Amygdala (tissue), 56 donors: ENCODE results near the gene ATP7A.
"Not testable (repeated sequence)": the region's sequence is repeated elsewhere in the genome, so short reads cannot be mapped to it uniquely, and the experiment has no call there.

Experiments used
- DNase-seq, 56 donors: peaks; one replicate each; lab custom pipeline; 2025; lab: John Stamatoyannopoulos, UW

Gene ATP7A

DNA sequence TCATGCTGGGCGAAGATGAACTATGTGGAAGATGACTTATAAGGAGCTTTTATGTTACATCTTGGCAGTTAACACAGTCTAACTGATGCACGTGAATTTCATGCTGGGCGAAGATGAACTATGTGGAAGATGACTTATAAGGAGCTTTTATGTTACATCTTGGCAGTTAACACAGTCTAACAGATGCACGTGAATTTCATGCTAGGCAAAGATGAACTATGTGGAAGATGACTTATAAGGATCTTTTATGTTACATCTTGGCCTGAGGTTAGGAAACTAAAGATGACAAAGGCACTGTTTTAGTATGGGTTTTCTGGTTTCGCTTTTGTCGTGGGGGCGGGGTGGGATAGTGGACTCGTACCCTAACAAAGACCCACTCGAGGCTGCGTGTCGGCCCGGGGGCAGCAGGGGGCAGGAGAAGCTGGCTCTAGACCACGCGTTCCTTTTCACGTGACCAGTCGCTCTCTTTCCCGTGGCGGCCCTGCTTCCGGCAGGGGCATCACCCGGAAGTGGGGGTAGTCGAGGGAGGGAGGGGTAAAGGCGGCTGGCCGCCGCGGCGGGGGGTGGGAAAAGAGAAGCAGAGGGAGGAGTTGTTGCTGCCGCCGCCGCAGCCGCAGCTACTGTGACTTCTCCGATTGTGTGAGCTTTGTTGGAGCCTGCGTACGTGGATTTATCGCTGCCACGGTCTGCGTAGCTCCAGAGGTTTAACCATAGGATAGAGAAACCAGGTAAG lies at the start of gene ATP7A:
ATP7A (plus strand) TSS at position 586 of the 733 bp plus-strand sequence. CDS start 60,949 bp downstream, outside the sequence.
- peak in 55 of 56 donors; percentile 21 to 87 (median 68) for DNase-seq

DNA sequence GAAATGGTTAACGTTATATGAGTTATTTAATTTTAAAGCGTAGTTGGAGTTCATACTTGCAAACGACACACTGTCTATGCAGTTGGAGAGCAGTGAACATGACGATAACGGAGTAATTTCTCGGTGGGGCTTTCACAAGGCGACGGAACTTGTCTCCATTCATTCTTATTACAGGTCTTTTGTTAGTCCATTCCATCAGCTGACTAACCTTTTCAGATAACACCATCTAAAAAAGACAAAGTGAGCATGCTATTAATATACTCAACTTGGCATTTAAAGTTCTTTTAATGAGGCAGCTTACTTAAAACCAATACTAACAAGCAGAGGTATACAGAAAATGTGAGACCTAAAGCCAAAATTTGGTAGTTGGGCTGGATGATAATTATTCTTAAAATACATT lies 35.1 kb upstream of the ATP7A start:
- DNase-seq: no peak

- DNase-seq: not testable (repeated sequence)
These were observed 29.1 kb upstream of the ATP7A start for GRCh38 chrX:77881418-77881817.

DNA sequence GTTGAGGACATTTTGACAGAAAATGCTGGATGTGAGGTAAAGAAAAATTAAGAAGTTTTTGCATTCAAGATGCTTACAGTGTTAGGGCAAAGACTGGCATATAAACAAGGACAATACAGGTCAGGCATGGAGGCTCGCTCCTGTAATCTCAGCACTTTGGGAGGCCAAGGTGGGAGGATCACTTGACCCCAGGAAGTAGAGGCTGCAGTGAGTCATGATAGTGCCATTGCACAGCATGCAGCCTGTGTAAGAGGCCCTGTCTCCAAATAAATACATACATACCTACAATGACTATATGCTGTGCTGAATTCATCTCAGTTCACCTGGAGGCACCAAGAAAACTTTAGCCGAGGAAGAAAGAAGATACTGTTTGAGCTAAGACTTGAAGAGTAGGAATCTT lies 17.6 kb upstream of the ATP7A start:
- no peak for DNase-seq

DNA sequence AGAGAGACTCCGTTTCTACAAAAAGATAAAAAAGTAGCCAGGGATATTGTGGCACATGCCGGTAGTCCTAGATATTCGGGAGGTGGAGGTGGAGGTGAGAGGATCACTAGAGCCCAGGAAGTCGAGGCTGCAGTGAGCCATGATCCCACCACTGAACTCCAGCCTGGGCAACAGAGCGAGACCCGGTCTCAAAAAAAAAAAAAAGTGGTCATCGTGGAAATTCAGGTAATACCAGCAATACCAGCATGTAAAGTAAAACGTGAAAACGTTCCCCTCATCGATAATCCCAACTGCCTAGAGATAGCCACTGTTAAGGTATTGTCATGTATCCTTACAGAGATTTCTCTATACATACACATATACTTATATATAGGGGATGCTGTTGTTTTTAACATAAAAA lies 16.8 kb upstream of the ATP7A start:
- no peak for DNase-seq

DNA sequence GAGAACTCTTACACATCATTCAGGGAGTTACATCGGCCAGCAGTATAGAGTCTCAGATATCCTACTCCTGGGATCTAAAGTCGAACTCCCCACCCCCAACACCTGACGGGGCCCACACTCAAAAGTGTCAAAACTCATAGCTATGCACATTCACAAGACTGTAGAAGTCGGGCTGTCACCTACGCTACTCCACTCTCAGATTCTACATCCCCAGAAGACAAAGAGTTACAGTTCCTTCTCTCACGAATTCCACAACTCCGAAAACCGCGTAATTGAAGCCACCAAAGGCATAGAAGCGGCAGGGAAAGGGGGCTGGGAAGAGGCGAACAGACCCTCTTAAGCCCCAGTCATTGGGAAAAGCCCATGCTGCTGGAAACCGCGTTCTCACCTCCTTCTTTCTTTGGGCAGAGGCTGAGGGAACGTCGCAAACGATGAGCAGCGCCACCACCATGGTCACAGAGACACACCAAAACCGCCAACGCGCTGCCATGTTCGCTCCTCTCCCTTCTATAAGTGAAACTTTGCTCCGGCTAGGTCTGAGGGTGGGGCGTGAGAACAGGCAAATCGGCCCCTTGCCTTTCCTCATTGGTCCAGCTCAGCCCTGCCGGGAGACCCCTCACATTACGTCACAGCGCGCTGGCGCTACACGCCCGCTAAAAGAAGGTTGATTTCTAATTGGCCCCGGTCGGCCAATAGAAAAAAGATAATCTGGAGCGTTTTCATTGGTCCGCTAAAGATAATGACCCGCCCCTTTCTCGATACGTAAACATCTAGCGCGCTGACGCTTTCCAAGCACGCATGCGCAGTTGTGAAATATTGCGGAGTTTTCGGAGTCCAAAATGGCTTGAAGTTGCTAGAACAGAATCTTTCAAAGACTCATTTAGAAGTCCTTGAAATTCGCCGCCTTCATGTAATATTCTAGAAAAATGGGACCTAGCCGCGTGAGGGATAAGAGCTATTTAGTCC lies 15.3 kb upstream of the ATP7A start, which contains the start of gene MAGT1:
MAGT1 (minus strand) TSS at position 515 of the 966 bp plus-strand sequence; CDS start at position 490, 25 bp downstream.
- peak; percentile 4 to 93 (median 82) for DNase-seq

GRCh38 chrX:77899081-77899828 lies 11.2 kb upstream of the ATP7A start, which contains the start of gene COX7B:
Gene COX7B (plus strand): TSS chrX:77899468. CDS start chrX:77899554, 86 bp downstream.
- DNase-seq: peak in 51 of 56 donors; percentile 0 to 94 (median 47)

DNA sequence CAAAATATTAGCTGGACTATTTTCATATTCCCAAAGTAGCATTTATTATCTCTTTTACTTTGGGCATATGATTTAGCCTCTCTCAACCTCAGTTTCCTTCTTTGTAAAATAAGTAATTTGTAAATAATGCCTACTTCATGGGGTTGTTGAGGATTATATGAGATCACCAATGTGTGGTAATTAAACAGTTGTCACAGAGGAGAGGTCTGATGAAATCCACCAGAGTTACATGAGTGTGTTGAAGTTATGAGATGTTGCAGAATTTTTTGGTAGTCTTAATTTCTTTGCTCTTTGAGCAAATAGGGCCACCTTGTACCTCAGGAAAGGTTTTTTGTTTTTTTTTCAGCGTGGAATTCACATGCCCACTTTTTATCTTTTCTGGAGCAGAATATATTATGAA lies 9.8 kb upstream of the ATP7A start:
- no peak for DNase-seq

DNA sequence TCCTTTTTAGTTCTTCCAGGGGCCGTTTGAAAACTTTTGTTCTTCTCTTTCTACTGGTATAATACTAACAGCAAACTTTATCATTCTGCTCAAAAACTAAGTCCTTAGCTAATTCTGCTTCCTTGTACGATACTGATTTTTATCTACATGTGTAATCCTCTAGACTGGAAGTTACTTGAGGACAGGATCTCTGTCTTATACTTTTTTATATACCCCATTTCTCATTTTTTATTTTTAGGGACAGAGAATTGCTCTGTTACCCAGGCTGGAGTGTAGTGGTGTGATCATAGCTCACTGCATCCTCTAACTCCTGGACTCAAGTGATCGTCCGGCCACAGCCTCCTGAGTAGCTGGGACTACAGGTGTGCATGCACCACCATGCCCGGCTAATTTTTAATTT lies 9.0 kb upstream of the ATP7A start:
- no peak for DNase-seq

GRCh38 chrX:77917294-77917933 lies 6.9 kb downstream of the ATP7A start:
- no peak for DNase-seq

- DNase-seq: no peak
These were observed 8.1 kb downstream of the ATP7A start for GRCh38 chrX:77918568-77918967.

DNA sequence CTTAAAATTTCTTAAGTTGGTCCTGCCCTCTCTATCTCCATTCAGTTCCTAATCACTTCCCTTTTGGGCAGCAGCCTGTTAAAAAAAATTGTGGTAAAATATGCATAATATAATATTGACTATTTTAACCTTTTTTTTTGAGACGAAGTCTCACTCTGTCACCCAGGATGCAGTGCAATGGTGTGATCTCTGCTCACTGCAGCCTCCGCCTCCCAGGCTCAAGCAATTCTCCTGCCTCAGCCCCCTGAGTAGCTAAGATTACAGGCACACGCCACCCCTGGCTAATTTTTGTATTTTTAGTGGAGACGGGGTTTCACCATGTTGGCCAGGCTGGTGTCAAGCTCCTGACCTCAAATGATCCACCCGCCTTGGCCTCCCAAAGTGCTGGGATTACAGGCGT lies 8.9 kb downstream of the ATP7A start:
- not testable (repeated sequence) for DNase-seq

- DNase-seq: no peak
These were observed 12.3 kb downstream of the ATP7A start for GRCh38 chrX:77922787-77923186.

- DNase-seq: no peak
These were observed 13.9 kb downstream of the ATP7A start for GRCh38 chrX:77924320-77924859.

DNA sequence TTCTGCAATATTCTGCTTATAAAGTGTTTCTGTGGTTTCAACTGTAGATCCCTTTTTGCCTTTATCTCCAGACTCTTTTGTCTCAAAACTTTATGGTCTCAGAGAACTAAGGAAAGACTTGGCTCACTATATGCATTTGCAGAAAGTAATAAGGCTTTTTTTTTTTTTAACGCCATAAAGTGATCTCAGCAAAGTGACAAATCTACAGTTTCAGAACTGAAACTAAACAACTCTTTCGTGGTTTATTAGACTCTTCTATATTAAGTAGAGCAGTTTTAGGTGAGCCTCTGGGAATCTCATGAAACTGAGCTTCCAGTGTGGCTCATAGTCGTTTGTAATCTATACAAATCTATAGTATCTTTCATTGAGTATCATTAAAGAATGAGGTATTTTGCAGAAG lies 15.3 kb downstream of the ATP7A start:
- DNase-seq: no peak

- DNase-seq: no peak
These were observed 20.1 kb downstream of the ATP7A start for GRCh38 chrX:77930581-77930980.

DNA sequence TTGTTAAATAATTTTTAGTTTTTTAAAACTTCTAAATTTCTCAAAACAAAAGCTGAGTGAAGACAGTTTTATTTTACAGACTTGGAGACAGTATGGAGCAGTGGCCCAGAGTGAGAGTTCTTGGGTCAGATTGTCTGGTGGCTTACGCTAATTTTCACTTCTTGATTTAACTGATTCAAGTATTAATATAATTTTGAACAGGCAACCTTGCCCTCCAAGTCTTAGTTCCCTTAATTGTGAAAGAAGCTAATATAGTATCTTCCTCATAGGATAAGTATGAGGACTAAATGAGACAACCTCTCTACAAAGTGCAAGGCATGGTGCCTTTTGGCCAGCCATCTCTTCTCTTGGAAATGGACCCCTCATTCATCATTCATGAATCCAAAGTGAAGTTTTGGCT lies 25.4 kb downstream of the ATP7A start:
- no peak for DNase-seq

DNA sequence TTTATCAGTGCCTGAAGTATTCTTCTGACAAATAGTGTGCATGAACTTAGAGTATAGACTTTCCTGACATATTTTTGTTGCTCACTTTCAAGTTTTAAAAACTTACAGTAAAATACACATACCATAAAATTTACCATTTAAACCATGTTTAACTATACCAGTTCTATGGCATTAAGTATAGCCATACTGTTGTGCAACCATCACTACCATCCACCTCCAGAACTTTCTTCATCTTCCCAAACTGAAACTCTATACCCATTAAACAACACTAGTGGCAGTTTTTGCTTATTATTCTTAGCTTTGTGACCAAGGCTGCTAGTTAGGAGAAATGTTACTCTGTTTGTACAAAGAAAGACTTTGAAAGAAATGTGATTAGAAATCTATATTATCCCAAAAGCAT lies 25.8 kb downstream of the ATP7A start:
- no peak for DNase-seq

DNA sequence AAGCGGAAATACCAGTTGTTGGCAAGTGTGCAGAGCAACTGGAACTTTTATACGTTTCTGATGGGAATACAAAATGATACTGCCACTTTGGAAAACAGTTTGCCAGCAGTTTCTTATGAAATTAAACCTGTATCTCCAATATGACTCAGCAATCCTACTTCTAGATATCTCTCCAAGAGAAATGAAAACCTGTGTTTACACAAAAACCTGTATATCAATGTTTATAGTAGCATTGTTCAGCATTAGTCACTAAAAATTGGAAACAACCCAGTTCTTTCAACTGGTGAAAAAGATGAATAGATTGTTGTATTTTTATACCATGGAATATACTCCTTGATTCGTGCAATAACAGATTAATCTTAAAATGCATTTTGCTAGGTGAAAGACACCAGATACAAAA lies 26.8 kb downstream of the ATP7A start:
- DNase-seq: no peak
